Sigmoid colon (tissue), 7 donors: ENCODE measurements around the gene KIF3C. TPM values are rescaled to one million over a fixed set of nuclear protein-coding genes. Genes with fewer than 3 reads are reported as not detected.

Experiments used
- DNase-seq: peaks from one replicate; pipeline ENCODE4 v3.0.0-alpha.2; 2019
- H3K27ac ChIP-seq, 4 donors: fragments of 200-600 bp; sonication (generic); one replicate each; pipeline ENCODE4 v1.5.1; 2016 to 2019; ENCODE audit warnings: mild to moderate bottlenecking in 1 of 4
- H3K27me3 ChIP-seq, 3 donors: fragments of 200-600 bp; sonication (generic); one replicate each; pipeline ENCODE4 v1.5.1; 2019; ENCODE audit warnings: mild to moderate bottlenecking in 1 of 3
- H3K36me3 ChIP-seq, 4 donors: fragments of 200-600 bp; sonication (generic); one replicate each; pipeline ENCODE4 v1.5.1; 2016 to 2019
- H3K4me1 ChIP-seq, 4 donors: fragments of 200-600 bp; sonication (generic); one replicate each; pipeline ENCODE4 v1.5.1; 2017 to 2019
- H3K4me3 ChIP-seq, 4 donors: fragments of 200-600 bp; sonication (generic); one replicate each; pipeline ENCODE4 v1.5.1; 2017 to 2019; ENCODE audit warnings: mild to moderate bottlenecking in 2 of 4, moderate library complexity in 1 of 4
- H3K9me3 ChIP-seq, 4 donors: fragments of 200-600 bp in 3 of 4; sonication (generic) in 3 of 4; one replicate each; pipeline versions ENCODE4 v1.5.1 to v1.6.1; 2013 to 2019
- CTCF ChIP-seq, 4 experiments: fragments of 450-650 bp in 3 of 4; fragments of 200-600 bp in 1 of 4; IDR thresholded peaks; one replicate each; pipeline ENCODE4 v1.5.1; 2016 to 2019; ENCODE audit warnings: antibody characterized with exemption in 4 of 4, mild to moderate bottlenecking in 3 of 4, moderate library complexity in 2 of 4
- EP300 ChIP-seq, 4 donors: sonication (generic); formaldehyde crosslinking; IDR thresholded peaks; one replicate each; pipeline ENCODE4 v1.6.1; 2017; ENCODE audit warnings: antibody characterized with exemption in 4 of 4
- POLR2A ChIP-seq, 2 donors: fragments of 450-650 bp; IDR thresholded peaks; one replicate each; pipeline ENCODE4 v1.6.1; 2016; ENCODE audit warnings: antibody characterized with exemption in 2 of 2, mild to moderate bottlenecking in 2 of 2, moderate library complexity in 2 of 2
- POLR2AphosphoS5 ChIP-seq, 4 donors: sonication (generic); formaldehyde crosslinking; IDR thresholded peaks; one replicate each; pipeline ENCODE4 v1.6.1; 2017; ENCODE audit warnings: antibody characterized with exemption in 4 of 4
- WGBS, 2 donors: extraction: QIAGEN DNeasy Blood & Tissue Kit; methylation state at CpG; one replicate each; pipeline ENCODE4 v1.1.7; 2013; 5-methylcytosine and 5-hydroxymethylcytosine counted together
- intact Hi-C: fragments of 100-400 bp; cut with DNase I; formaldehyde crosslinking; loops from one replicate; pipeline ENCODE4 v1.15.1; 2023
- polyA plus RNA-seq, 3 donors: library from polyadenylated mRNA; stranded (reverse); fragments of 200-250 nt; gene quantifications; one replicate each; pipeline ENCODE4 v1.2.3, GENCODE V29; 2013
- total RNA-seq, 4 donors: library from RNA; depleted of rRNA; stranded (reverse); fragments of >200 nt; gene quantifications; one replicate each; pipeline ENCODE4 v1.1.0, GENCODE V29; 2016
- donor health status: healthy with polysubstance abuse.
- donor health status: Bipolar disorder and iron deficiency.
- donor health status: healthy.

The KIF3C gene
- total and polyA plus RNA-seq, 7 donors, result 0.69 to 12.5 (median 5.7) TPM

- WGBS, 2 donors, result 90 to 92% methylated on average over 5 of the region's 5 CpGs
- no peaks in the 10 kb centered on the region for H3K4me1 ChIP-seq
Measured at GRCh38 chr2:25887624-25888242, 94.6 kb downstream of the KIF3C start.

GRCh38 chr2:25885933-25886332 is 96.4 kb downstream of the KIF3C start:
- intact Hi-C loops, result no loop called here
- 85 to 93% methylated on average over 2 of the region's 2 CpGs for WGBS, 2 donors

More at GRCh38 chr2:25887624-25888242, 94.6 kb downstream of the KIF3C start:
- no peaks in the 10 kb centered on the region for H3K27me3 ChIP-seq
- H3K36me3 ChIP-seq, result no peaks in the 10 kb centered on the region
- no peaks in the 10 kb centered on the region for H3K9me3 ChIP-seq
- intact Hi-C loops, result no loop called here
- H3K4me3 ChIP-seq, result no peak overlapping the region
- TF ChIP-seq CTCF (IDR thresholded peaks at IDR 0.05) (no peak), EP300 (IDR thresholded peaks at IDR 0.05) (no peak), POLR2A (IDR thresholded peaks at IDR 0.05) (no peak)
- DNase-seq, result no peak
- no peak overlapping the region for H3K27ac ChIP-seq

GRCh38 chr2:25881764-25882163 is 100.5 kb downstream of the KIF3C start:
- Histone ChIP-seq H3K4me3 (no peak overlapping the region), H3K27ac (no peak overlapping the region), H3K9me3 (no peaks in the 10 kb centered on the region), H3K27me3 (no peaks in the 10 kb centered on the region), H3K36me3 (no peaks in the 10 kb centered on the region), H3K4me1 (peaks cover 0 to 8% (median 6%) of the 10 kb centered on the region in 4 donors)
- intact Hi-C loops, result no loop called here
- TF ChIP-seq CTCF (IDR thresholded peaks at IDR 0.05) (no peak), POLR2A (IDR thresholded peaks at IDR 0.05) (no peak), EP300 (IDR thresholded peaks at IDR 0.05) (no peak), POLR2AphosphoS5 (IDR thresholded peaks at IDR 0.05) (no peak)
- WGBS, 2 donors, result 87 to 89% methylated on average over 4 of the region's 4 CpGs
- no peak for DNase-seq

More at GRCh38 chr2:25885933-25886332, 96.4 kb downstream of the KIF3C start:
- TF ChIP-seq POLR2A (IDR thresholded peaks at IDR 0.05) (no peak), POLR2AphosphoS5 (IDR thresholded peaks at IDR 0.05) (no peak), CTCF (IDR thresholded peaks at IDR 0.05) (no peak), EP300 (IDR thresholded peaks at IDR 0.05) (no peak)
- H3K27me3 ChIP-seq, result no peaks in the 10 kb centered on the region
- no peak overlapping the region for H3K27ac ChIP-seq
- H3K4me3 ChIP-seq, result no peak overlapping the region
- no peaks in the 10 kb centered on the region for H3K9me3 ChIP-seq
- DNase-seq, result no peak
- no peaks in the 10 kb centered on the region for H3K36me3 ChIP-seq
- no peaks in the 10 kb centered on the region for H3K4me1 ChIP-seq

GRCh38 chr2:25879133-25879730 is 103.1 kb downstream of the KIF3C start:
- TF ChIP-seq EP300 (IDR thresholded peaks at IDR 0.05), result no peak
- no peak for TF ChIP-seq POLR2A (IDR thresholded peaks at IDR 0.05)
- no peak for TF ChIP-seq POLR2AphosphoS5 (IDR thresholded peaks at IDR 0.05)
- no peak for TF ChIP-seq CTCF (IDR thresholded peaks at IDR 0.05)
- 77 to 88% methylated on average over 5 of the region's 5 CpGs for WGBS, 2 donors
- Histone ChIP-seq H3K4me1 (peaks cover 0 to 30% (median 19%) of the 10 kb centered on the region in 4 donors), H3K4me3 (peak overlapping the region in 3 of 4 donors; percentile 78 to 93 (median 81)), H3K9me3 (no peaks in the 10 kb centered on the region), H3K36me3 (no peaks in the 10 kb centered on the region), H3K27me3 (no peaks in the 10 kb centered on the region), H3K27ac (peak overlapping the region; percentile 91 to 97 (median 92))
- intact Hi-C loops, result loop anchor here (2.0 to 5.0 kb wide), 3 partner anchors 103 to 206 kb away; partner anchors contain the start of genes DTNB, KIF3C and RAB10
- no peak for DNase-seq
